Left colon (tissue), 2 donors: ENCODE results near the gene PRSS27. TPM values are rescaled to one million over a fixed set of nuclear protein-coding genes. Genes with fewer than 3 reads are reported as not detected.
"Not testable (repeated sequence)": the region's sequence is repeated elsewhere in the genome, so short reads cannot be mapped to it uniquely, and the experiment has no call there.

Source experiments
- ATAC-seq: fragments of 200-7000 bp; cut with Tn5 transposase; one replicate; pipeline ENCODE4 v1.9.1; 2020; ENCODE audit warnings: mild to moderate bottlenecking, moderate library complexity
- DNase-seq, 2 donors: peaks; one replicate each; pipeline ENCODE4 v3.0.0-alpha.2; 2020
- intact Hi-C, 2 donors: fragments of 100-400 bp; cut with DNase I in 1 of 2; cut with micrococcal nuclease in 1 of 2; formaldehyde crosslinking; loops; one replicate each; pipeline versions ENCODE4 v1.11.2 to v1.14.0; 2022; cut with DNase I, micrococcal nuclease
- total RNA-seq, 2 donors: library from RNA; stranded (reverse); fragmentation: NEBNext Ultra II Directional; extraction: Animal tissue kit (Norgen Biotek cat#: 25700); gene quantifications; one replicate each; pipeline ENCODE4 v1.2.1, GENCODE V29; 2021
- donor health status: DM: no; HTN: no; CAD: no.
- donor health status: DM: yes; HTN: yes; CAD: no.

PRSS27 gene
- total RNA-seq, 2 donors from 2014 or later: 0.34 to 0.76 TPM

- DNase-seq (no peak), ATAC-seq (no peak)
- intact Hi-C loops: no loop called here
These were observed 29.8 kb downstream of the PRSS27 start for GRCh38 chr16:2689968-2690801.

- intact Hi-C loops, ATAC-seq, DNase-seq: not testable (repeated sequence)
These were observed 30.6 kb downstream of the PRSS27 start for GRCh38 chr16:2689422-2689821.

GRCh38 chr16:2687531-2688308 lies 32.3 kb downstream of the PRSS27 start:
- intact Hi-C loops: no loop called here
- no peak for ATAC-seq
- DNase-seq: no peak

- ATAC-seq (no peak), DNase-seq (peak; percentile 55 to 61)
- intact Hi-C loops: no loop called here
These were observed 33.0 kb downstream of the PRSS27 start for GRCh38 chr16:2686912-2687507.

- DNase-seq, ATAC-seq, intact Hi-C loops: not testable (repeated sequence)
These were observed 33.9 kb downstream of the PRSS27 start for GRCh38 chr16:2686075-2686474.

- ATAC-seq (peak; percentile 2), DNase-seq (peak in 1 of 2 donors; percentile 19)
- intact Hi-C loops: not testable (repeated sequence)
These were observed 37.0 kb downstream of the PRSS27 start for GRCh38 chr16:2683041-2683440.

- intact Hi-C loops: no loop called here
- ATAC-seq (peak; percentile 82), DNase-seq (peak; percentile 96 to 97)
These were observed 37.6 kb downstream of the PRSS27 start, which contains the start of gene KCTD5 for GRCh38 chr16:2682209-2683021. Gene KCTD5 (plus strand): TSS chr16:2682523. CDS start chr16:2682549, 26 bp downstream.

GRCh38 chr16:2680360-2680759 lies 39.7 kb downstream of the PRSS27 start:
- peak; percentile 60 for ATAC-seq
- DNase-seq, intact Hi-C loops: not testable (repeated sequence)

GRCh38 chr16:2679902-2680301 lies 40.1 kb downstream of the PRSS27 start:
- DNase-seq (peak; percentile 72 to 78), ATAC-seq (peak; percentile 65)

GRCh38 chr16:2678206-2678965 lies 41.6 kb downstream of the PRSS27 start:
- DNase-seq, intact Hi-C loops, ATAC-seq: not testable (repeated sequence)

More at GRCh38 chr16:2679902-2680301, 40.1 kb downstream of the PRSS27 start:
- intact Hi-C loops: not testable (repeated sequence)

- intact Hi-C loops, ATAC-seq, DNase-seq: not testable (repeated sequence)
These were observed 43.1 kb downstream of the PRSS27 start for GRCh38 chr16:2676937-2677336.

GRCh38 chr16:2675714-2676113 lies 44.3 kb downstream of the PRSS27 start:
- no peak for ATAC-seq
- intact Hi-C loops: no loop called here
- no peak for DNase-seq

- intact Hi-C loops: no loop called here
- no peak for DNase-seq
- ATAC-seq: no peak
These were observed 45.0 kb downstream of the PRSS27 start for GRCh38 chr16:2675021-2675420.

GRCh38 chr16:2673066-2673999 lies 46.7 kb downstream of the PRSS27 start:
- intact Hi-C loops: no loop called here
- DNase-seq (peak; percentile 96 to 97), ATAC-seq (peak; percentile 89)

GRCh38 chr16:2671741-2672140 lies 48.3 kb downstream of the PRSS27 start:
- DNase-seq (no peak), ATAC-seq (no peak)
- intact Hi-C loops: no loop called here

- intact Hi-C loops, DNase-seq, ATAC-seq: not testable (repeated sequence)
These were observed 48.8 kb downstream of the PRSS27 start for GRCh38 chr16:2671193-2671592.

- peak; percentile 70 to 83 for DNase-seq
- intact Hi-C loops, ATAC-seq: not testable (repeated sequence)
These were observed 50.0 kb downstream of the PRSS27 start for GRCh38 chr16:2670017-2670416.
